Fibroblast of lung (primary cell): ENCODE measurements around the gene CLSTN2. TPM values are rescaled to one million over a fixed set of nuclear protein-coding genes. Genes with fewer than 3 reads are reported as not detected.

Experiments
- DNase-seq, 2 donors: peaks; one replicate each; pipeline versions ENCODE4 v3.0.0 to v3.0.0-alpha.2; 2010; ENCODE audit warnings: low read depth in 2 of 2
- H2AFZ ChIP-seq: 2 replicates; pipeline ENCODE4 v1.5.1; 2012; ENCODE audit warnings: low read length, control low read depth, inconsistent platforms
- H3K27ac ChIP-seq: 2 replicates; pipeline ENCODE4 v1.5.1; 2011; ENCODE audit warnings: low read length, control low read depth; ENCODE audit not compliant: insufficient read depth
- H3K27me3 ChIP-seq: 2 replicates; pipeline ENCODE4 v1.5.1; 2011; ENCODE audit warnings: mild to moderate bottlenecking, low read length; ENCODE audit not compliant: control insufficient read depth, insufficient read depth
- H3K36me3 ChIP-seq: 2 replicates; pipeline ENCODE4 v1.5.1; 2011; ENCODE audit warnings: low read length; ENCODE audit not compliant: control insufficient read depth, insufficient read depth
- H3K4me1 ChIP-seq: 2 replicates; pipeline ENCODE4 v1.5.1; 2011; ENCODE audit warnings: low read length; ENCODE audit not compliant: control insufficient read depth, insufficient read depth; ENCODE audit errors: extremely low read depth
- H3K4me2 ChIP-seq: 2 replicates; pipeline ENCODE4 v1.5.1; 2011; ENCODE audit warnings: low read length, control low read depth; ENCODE audit not compliant: insufficient read depth; ENCODE audit errors: extremely low read depth
- H3K4me3 ChIP-seq, 4 experiments: fragments of 200-600 bp in 1 of 4; sonication (generic) in 1 of 4; replicated peaks in 1 of 4; 2 replicates each; pipeline ENCODE4 v1.5.1; 2011 to 2016; ENCODE audit warnings: low read length in 4 of 4, low read depth in 3 of 4, mild to moderate bottlenecking in 3 of 4, control low read depth in 2 of 4, inconsistent platforms in 1 of 4, mixed read lengths in 1 of 4; ENCODE audit not compliant: insufficient read depth in 1 of 4; ENCODE audit errors: control extremely low read depth in 1 of 4
- H3K79me2 ChIP-seq: 2 replicates; pipeline ENCODE4 v1.5.1; 2012; ENCODE audit warnings: mild to moderate bottlenecking, low read length, inconsistent platforms; ENCODE audit not compliant: control insufficient read depth, insufficient read depth
- H3K9ac ChIP-seq: 2 replicates; pipeline ENCODE4 v1.5.1; 2011; ENCODE audit warnings: mild to moderate bottlenecking, low read length, control low read depth; ENCODE audit not compliant: insufficient read depth
- H3K9me3 ChIP-seq: 2 replicates; pipeline ENCODE4 v1.5.1; 2012; ENCODE audit warnings: low read depth, low read length; ENCODE audit not compliant: control insufficient read depth, insufficient read depth
- H4K20me1 ChIP-seq: 2 replicates; pipeline ENCODE4 v1.5.1; 2011; ENCODE audit warnings: low read length; ENCODE audit not compliant: control insufficient read depth, insufficient read depth; ENCODE audit errors: extremely low read depth
- EZH2 ChIP-seq: IDR thresholded peaks from 2 replicates; pipeline ENCODE4 v1.5.1; 2012; ENCODE audit warnings: low read length, control low read depth, mild to moderate bottlenecking; ENCODE audit errors: missing control alignments
- polyA plus RNA-seq, 2 donors: library from polyadenylated mRNA; depleted of rRNA in 1 of 2; stranded (reverse) in 1 of 2; unstranded in 1 of 2; fragments of >200 nt; gene quantifications; 2 replicates each; pipeline ENCODE4 v1.2.1, GENCODE V29; 2011 to 2012; ENCODE audit warnings: missing spikeins in 1 of 2
- total RNA-seq: library from RNA; depleted of rRNA; stranded (reverse); fragments of >200 nt; gene quantifications from 2 replicates; pipeline ENCODE4 v1.2.1, GENCODE V29; 2014
- TF ChIP-seq, protein P1 (sequence below), 2 donors: IDR thresholded peaks in 1 of 2; conservative IDR thresholded peaks in 1 of 2; 1 replicate in 1 of 2; 2 replicates in 1 of 2; pipeline ENCODE4 v1.5.1; 2011 to 2012; ENCODE audit warnings: low read length in 2 of 2, control low read depth in 1 of 2, inconsistent platforms in 1 of 2, low read depth in 1 of 2, mild to moderate bottlenecking in 1 of 2

The CLSTN2 gene
- total and polyA plus RNA-seq, 2 donors (not counting 1 experiment from before 2014, with no cell fraction given), result under 0.01 to 1.3 TPM

DNA sequence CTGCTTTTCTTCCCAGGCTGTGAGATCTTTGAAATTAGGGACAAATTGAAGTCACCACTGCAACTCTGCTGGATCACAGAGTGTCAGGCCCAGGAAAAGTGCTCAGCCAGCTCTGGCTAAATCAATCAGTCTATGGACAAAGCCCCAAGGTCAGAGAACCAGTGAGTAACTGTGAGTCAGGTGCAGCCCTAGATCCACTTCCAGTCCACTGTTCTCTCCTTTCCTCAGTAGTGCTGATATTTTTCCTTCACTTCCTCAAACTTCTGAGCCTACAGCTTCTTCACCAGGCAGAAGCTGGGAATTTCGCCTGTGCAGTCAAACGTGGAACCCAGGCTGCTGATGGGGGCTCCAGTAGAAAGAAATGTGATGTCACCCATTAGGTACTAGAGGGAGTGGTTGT lies 667.8 kb downstream of the CLSTN2 start:
- H3K4me3 ChIP-seq, result no peak overlapping the region
- no peak overlapping the region for H3K27ac ChIP-seq
- no peak for DNase-seq
- H2AFZ ChIP-seq, result no peak overlapping the region
- H4K20me1 ChIP-seq, result no peaks in the 10 kb centered on the region
- no peaks in the 10 kb centered on the region for H3K27me3 ChIP-seq
- no peak overlapping the region for H3K4me2 ChIP-seq
- H3K79me2 ChIP-seq, result no peaks in the 10 kb centered on the region
- H3K9ac ChIP-seq, result no peak overlapping the region
- no peaks in the 10 kb centered on the region for H3K4me1 ChIP-seq
- H3K36me3 ChIP-seq, result no peaks in the 10 kb centered on the region
- TF ChIP-seq, protein P1, sequence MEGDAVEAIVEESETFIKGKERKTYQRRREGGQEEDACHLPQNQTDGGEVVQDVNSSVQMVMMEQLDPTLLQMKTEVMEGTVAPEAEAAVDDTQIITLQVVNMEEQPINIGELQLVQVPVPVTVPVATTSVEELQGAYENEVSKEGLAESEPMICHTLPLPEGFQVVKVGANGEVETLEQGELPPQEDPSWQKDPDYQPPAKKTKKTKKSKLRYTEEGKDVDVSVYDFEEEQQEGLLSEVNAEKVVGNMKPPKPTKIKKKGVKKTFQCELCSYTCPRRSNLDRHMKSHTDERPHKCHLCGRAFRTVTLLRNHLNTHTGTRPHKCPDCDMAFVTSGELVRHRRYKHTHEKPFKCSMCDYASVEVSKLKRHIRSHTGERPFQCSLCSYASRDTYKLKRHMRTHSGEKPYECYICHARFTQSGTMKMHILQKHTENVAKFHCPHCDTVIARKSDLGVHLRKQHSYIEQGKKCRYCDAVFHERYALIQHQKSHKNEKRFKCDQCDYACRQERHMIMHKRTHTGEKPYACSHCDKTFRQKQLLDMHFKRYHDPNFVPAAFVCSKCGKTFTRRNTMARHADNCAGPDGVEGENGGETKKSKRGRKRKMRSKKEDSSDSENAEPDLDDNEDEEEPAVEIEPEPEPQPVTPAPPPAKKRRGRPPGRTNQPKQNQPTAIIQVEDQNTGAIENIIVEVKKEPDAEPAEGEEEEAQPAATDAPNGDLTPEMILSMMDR (conservative IDR thresholded peaks at IDR 0.05 in 1 of 2, IDR thresholded peaks at IDR 0.05 in 1 of 2; ENCODE audit: low read depth in 1 of 2, low read length in 2 of 2), result no peak
- H3K9me3 ChIP-seq, result no peaks in the 10 kb centered on the region

DNA sequence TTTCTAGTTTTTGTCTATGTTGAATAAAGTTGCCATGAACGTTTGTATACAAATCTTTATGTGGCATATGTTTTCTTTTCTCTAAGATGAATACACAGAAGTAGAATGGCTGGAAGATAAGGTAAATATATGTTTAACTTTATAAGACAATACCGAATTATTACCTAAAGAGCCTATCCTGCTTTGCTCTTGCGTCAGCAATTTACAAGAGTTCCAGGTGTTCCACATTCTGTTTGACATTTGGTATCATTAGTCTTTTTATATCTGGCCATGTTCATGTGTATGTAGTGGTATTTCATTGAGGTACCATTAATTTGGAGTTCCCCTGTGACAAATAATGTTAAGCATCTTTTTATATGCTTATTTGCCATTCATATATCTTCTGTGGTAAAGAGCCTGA lies 668.8 kb downstream of the CLSTN2 start:
- Histone ChIP-seq H4K20me1 (no peaks in the 10 kb centered on the region), H3K4me2 (no peak overlapping the region), H3K9ac (no peak overlapping the region), H3K4me1 (no peaks in the 10 kb centered on the region), H3K79me2 (no peaks in the 10 kb centered on the region), H3K27me3 (no peaks in the 10 kb centered on the region), H3K9me3 (no peaks in the 10 kb centered on the region), H2AFZ (no peak overlapping the region), H3K27ac (no peak overlapping the region), H3K4me3 (no peak overlapping the region), H3K36me3 (no peaks in the 10 kb centered on the region)
- DNase-seq, result no peak
- no peak for TF ChIP-seq EZH2
- TF ChIP-seq, protein P1 (conservative IDR thresholded peaks at IDR 0.05 in 1 of 2, IDR thresholded peaks at IDR 0.05 in 1 of 2; ENCODE audit: low read depth in 1 of 2, low read length in 2 of 2), result no peak

GRCh38 chr3:140610544-140610943 lies 675.6 kb downstream of the CLSTN2 start:
- Histone ChIP-seq H3K4me1 (no peaks in the 10 kb centered on the region), H3K27ac (no peak overlapping the region), H4K20me1 (no peaks in the 10 kb centered on the region), H3K4me2 (no peak overlapping the region), H3K27me3 (no peaks in the 10 kb centered on the region), H2AFZ (no peak overlapping the region), H3K9me3 (no peaks in the 10 kb centered on the region), H3K4me3 (no peak overlapping the region), H3K36me3 (no peaks in the 10 kb centered on the region), H3K79me2 (no peaks in the 10 kb centered on the region), H3K9ac (no peak overlapping the region)
- no peak for TF ChIP-seq EZH2
- TF ChIP-seq, protein P1 (conservative IDR thresholded peaks at IDR 0.05 in 1 of 2, IDR thresholded peaks at IDR 0.05 in 1 of 2; ENCODE audit: low read depth in 1 of 2, low read length in 2 of 2), result no peak
- DNase-seq, result peak in 1 of 2 donors; percentile 66
